Stimulated activated CD8-positive, alpha-beta memory T cell treated with anti-CD3 and anti-CD28 coated beads, Interleukin-15, amount 100 ng/mL, for 48 hours (primary cell): Measurements from ENCODE around the gene ARMH3.

Experiments
- DNase-seq, 2 donors: peaks; one replicate each; pipeline ENCODE4 v3.0.0-alpha.2; 2020; ENCODE audit warnings: low read depth in 2 of 2

Gene ARMH3

DNA sequence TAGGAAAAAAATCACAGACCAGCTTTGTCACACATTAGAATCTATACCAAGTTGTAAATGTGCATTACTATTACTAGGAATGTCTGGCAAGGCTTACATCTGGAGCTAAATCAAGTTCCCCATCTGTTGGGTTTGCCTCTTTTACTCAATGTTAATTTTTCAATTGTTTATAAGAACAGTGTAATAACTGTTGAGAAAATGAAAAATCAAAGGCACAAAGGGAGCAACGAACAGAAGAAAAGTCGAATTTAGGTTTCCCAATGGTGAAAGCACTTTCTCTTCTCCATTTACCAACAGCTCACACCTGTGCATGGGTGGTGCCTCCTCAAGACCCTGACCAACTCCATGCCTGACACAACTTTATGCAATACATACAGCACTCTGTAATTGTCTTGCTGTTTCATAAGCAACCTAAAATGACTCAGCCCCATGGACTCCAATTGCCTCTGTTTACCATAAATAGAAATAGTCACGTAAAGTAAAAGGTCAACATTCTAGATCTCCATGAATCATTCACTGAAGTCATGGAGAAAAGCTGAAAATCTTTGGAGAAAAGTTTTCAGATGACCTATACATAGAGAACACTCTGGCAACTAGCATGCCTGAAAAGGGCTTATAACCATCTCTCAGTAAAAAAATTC lies 116.8 kb downstream of the ARMH3 start:
- DNase-seq: no peak

DNA sequence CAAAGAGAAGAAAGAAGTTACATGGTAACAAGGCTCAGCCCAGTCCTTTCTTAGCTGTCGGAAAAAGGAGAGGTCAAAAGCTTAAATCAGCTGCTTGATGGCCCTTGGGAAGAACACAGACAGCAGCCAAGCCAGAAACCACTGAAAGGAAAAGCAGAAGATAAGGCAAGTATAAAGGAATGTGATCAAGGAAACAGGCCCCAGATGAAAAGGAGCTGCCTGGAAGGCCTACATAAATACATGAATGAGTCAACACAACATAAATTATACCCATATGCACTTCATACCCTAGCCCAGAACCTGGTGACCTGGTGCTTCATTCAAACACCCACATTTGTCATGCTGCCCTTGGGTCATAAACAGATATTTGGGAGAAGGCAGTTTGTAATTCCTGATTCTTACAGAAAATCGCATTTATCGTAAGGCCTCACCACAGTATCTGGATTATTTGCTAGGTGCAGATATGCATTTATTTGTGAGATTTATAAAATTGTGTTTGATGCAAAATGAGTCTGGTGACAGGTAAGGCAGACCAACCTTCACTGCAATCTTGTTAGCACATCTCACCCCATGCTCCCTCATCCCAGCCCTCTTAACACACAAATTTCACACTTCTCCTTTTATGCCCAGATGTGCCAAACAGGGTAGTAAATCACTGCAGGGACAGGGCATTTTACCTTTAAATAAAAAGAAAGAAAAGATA lies 117.5 kb downstream of the ARMH3 start:
- no peak for DNase-seq

DNA sequence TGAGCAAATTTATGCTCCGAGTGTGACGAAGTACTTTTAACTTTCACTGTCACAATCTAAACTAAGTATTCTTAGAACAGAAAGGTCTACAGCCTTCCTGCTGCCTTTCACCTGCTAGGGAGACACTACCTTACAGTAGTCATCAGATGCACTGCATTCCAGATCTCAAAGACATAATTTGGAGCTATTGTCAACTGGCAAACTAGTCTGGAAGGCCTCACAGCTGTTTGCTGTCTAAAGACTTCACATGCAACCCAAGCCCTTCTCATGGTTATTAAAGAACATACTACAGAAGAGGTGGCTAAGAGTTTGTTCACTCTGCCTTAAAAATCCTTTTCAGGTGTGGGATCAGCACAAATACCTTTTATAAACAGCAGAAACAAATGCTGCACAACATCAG lies 120.5 kb downstream of the ARMH3 start:
- no peak for DNase-seq

DNA sequence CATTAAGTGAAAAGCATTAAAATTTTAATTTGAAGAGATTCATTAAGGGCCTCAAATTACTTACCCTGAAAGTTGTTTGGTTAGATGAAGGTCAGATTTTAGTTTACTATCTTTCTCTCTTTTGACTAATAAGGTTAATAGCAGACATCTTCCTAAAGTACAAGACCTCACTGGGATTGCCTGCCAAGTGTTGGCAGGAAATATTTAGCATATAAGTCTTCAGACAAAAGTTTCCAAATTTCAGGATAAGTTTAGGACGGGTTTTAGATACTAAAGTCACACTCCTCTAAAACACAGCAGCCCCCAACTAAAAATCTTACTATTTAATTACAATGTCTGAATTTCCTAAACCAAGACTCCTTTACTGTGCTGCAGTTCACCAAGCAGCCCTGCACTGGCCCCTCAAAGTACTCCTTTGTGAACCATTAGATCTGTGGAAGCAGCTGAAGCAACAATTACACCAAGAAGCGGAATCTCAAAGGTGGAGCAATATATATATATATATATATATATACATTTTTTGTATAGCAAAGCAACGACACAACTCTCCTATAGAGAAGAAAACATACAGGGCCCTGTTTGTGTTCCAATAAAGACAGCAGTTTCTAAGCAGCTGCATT lies 121.2 kb downstream of the ARMH3 start:
- DNase-seq: no peak

DNA sequence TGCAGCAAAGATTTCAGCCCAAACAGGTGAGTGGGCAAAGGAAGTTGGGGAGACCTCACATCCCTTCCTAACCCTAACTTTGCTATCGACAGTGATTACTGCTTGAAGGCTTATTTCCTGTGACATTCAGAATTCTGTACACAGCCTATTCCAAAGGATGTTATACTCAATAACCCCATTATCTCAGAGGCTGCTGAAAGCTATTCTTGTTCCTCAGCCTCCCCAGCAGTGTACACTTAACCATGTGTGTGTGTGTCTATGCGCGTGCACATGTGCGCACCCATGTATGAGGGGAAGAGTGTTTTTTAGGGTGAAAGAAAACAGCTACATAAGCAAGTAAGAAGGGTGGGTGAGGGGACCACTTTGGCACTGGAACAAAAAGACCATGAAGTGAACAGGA lies 122.0 kb downstream of the ARMH3 start:
- no peak for DNase-seq

DNA sequence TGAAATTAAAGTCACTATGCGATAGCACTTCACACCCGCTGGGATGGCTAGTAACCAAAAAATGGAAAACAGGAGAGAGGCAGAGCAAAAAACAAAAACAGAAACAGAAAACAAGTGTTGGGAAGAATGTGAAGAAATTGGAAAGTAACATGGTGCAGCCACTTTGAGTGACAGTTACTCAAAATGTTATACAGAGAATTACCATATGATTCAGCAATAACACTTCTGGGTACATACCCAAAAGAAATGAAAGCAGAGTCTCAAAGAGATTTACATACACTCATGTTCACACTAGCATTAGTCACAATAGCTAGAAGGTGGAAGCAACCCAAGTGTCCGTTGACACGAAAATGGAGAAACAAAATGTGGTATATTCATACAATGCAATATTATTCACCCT lies 123.8 kb downstream of the ARMH3 start:
- no peak for DNase-seq

DNA sequence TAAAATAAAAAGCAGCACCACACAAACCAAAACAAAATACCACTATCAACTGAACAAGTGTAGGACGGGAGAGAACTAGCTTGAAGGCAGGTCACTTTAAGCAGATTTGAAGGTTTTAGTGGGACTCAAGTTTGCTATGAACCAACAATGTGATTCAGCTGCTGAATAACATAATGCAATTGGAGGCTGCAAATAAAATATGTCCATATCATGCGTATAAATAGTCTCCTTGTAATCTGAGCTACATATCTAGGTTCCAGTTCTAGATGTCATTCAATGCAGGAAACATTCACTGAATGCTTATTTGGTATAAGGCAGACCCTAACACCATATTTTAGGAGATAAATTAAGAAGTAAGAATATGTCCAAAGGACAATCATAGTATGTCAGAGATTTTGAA lies 130.9 kb downstream of the ARMH3 start:
- no peak for DNase-seq

DNA sequence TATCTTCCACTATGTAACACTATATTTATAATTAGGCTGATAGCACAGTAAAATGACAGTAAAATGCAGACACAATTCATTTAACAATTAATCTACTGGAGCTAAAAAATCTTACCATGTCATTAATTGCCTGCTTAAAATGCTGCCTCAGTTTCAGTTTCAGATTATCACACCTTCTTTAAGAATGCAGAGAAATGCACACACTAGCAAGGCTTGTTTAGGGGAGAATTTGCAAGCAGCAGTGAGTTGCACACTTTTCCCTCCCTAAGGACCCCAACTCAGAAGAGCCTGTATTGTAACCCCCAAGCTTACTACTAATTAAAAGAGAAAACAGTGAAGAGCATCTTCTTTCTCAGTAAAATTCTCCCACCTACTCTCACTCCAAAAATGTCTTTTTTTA lies 132.7 kb downstream of the ARMH3 start:
- no peak for DNase-seq

DNA sequence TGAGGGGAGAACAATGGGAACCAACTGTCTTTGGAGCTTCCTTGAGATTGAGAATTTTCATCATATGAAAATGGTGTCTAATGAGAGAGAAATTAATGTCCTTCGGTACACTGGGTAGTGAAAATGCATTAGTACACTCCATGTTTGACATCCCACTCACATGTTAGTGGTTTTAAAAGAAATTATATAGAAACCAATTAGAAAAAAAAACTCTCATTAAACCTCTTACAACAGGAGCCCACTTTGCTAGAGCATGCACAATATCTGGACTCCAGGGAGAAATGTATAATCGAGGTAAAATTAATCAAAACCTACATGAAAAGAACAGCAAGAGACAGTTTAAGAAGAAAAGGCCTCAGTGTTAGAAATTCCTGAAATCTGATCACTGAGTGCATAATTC lies 133.1 kb downstream of the ARMH3 start:
- no peak for DNase-seq

DNA sequence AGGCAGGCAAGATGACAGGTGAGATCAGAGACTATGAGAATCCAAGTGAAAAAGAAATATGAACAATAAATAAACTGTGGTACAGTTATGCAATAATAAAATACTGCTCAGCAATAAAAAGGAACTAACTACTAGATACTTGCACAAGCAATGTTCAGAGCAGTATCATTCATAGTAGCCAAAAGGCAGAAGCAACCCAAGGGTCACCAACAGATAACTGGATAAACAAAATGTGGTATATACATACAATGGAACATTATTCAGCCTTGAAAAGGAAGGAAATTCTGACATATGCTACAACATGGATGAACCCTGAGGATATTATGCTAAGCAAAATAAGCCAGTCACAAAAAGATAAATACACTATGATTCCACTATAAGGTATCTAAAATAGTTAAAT lies 135.4 kb downstream of the ARMH3 start:
- no peak for DNase-seq

DNA sequence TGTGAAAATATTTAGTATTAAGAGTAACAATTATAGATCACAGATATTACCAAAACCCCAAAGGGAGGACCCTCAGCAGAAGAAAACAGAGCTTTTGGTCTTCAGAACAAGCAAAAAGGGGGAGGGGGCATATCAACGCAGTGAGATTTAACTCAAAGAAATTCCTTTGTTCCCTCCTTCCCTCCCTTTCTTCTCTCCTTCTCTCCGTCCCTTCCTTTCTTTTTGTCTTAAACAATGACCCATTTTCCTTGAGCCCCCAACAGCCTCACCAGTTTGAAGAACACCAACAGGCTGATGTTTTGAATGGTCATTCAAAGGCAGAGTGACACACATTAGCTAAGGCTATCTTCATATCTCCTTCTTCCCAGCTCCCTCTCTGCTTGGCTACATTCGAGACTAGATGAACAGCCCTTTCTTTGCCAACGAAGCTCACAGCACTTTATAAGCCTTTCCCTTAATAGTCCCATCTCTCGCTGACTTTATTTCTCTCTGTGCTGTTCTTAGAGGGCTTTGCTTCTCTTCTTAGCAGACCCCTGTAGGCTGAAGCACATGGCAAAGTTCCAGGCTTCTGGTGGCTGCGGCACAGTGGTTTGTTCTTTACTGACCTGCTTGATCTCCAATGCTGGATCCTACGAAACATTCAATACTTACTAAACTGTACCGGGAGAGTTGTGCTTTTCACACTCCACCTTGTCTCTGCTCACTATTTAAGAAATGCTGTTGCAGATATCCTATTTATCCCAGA lies 136.8 kb downstream of the ARMH3 start:
- DNase-seq: no peak

DNA sequence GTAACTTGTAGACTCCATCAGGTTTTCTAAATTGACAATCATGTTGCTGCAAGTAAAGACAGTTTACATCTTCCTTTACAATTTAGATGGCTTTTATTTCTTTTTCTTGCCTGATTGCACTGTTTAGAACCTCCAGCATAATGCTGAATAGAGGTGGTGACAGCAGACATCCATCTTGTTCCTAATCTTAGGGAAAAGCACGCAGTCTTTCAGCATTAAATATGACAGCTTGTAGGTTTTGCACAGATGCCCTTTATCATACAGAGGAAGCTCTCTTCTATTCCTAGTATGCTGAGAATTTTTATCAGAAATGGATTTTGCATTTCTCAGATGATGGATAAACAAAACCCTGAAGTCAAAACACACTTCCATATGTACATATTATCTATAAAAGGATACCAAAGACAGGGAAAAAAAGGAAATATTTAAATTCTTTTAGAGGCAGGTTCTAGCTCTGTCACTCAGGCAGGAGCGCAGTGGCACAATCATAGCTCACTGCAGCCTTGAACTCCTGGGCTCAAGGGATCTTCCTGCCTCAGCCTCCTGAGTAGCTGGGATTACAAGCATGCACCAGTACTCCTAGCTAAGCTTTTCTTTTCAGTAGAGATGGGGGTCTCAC lies 143.3 kb downstream of the ARMH3 start:
- DNase-seq: no peak

DNA sequence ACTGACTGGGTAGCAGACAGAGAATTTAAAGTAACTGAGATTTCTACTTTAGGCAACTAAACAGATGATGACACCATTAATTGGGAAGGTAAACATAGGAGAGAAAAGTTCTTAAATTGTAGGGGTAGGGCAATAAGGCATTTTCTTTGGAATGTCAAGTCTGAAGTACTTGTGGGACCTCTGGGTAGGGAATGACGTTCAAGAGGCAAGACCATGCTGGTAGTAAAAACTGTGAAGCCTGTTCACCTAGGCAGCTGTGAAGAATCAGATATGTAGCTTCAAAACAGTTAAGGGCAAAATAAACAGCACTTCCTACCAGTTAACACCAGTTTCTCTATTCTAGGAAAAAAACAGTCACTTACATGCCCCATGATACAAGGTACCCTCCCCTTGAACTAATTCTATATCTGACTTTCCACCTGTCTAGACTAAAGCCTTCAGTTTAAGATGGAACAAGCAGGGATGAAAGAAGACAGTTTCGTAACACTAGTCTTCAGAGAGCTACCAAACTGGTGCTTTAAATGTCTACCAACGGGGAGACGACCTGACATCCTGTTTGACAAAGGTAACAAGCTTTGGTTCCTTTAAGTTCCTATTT lies 149.3 kb downstream of the ARMH3 start:
- DNase-seq: no peak

DNA sequence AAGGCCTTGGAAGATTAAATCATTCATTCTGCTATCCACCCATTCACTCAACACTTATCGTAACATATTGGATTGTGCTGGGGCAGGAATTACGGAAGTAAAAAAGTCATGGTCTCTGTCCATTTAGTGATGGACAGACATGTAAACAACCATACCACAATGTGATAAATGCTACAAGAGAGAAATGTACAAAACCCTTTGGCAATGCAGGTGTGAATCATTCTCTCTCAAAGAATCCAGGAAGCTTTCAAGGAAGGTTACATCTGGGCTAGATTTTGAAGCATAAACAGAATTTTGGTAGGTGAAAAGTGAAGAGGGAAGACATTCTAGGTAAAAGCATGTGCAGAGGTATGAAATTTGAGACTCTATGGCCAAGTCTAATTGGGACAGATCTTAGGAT lies 150.7 kb downstream of the ARMH3 start:
- DNase-seq: no peak

DNA sequence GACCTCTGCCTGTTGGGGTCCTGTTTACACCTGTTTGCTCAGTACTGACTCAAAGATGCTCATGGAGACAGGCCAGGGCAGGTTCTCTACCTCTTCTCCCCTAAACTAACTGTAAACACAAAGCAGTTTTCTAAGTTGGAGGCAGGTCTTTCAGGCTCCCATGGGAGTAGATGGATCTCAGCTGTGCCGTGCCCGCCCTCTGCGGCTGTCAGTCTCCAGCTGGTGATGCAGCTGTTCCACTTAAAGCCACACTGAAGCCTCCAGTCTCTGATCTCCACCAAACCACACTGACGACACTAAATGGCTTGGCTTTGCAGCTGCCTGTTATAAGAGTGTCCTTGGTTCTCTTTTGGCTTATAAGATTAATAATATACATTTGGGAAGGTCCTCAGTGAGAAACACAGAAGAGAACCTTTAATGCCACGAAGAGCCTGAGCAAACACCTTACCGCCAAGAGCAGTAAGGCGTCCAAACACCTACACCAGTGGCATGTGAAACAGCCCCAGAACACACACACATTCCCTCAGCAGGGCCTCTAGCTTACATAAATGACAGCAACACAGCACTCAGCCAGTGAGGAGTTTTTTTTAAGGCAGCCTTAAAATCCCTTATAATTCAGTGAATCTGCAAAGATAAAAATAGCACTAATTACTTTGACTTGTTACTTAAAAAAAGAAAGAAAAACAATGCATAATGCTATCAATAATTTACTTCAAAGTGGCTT lies 152.0 kb downstream of the ARMH3 start:
- no peak for DNase-seq

DNA sequence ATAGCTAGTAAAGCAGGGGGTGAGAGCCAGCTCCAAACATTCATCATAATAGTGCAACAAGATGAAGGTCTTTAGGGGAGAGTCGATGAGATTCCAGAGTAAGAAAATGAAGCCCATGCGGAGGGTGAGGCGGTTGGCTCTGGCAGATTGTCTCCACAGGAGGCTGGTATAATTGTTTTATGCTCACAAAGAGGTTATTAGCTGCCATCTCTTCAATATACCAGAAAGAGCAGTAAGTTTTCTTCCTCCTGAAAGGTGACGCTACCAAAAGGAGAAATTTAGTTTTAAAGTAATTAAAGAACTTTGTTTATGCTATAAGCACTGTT lies 153.2 kb downstream of the ARMH3 start:
- no peak for DNase-seq

DNA sequence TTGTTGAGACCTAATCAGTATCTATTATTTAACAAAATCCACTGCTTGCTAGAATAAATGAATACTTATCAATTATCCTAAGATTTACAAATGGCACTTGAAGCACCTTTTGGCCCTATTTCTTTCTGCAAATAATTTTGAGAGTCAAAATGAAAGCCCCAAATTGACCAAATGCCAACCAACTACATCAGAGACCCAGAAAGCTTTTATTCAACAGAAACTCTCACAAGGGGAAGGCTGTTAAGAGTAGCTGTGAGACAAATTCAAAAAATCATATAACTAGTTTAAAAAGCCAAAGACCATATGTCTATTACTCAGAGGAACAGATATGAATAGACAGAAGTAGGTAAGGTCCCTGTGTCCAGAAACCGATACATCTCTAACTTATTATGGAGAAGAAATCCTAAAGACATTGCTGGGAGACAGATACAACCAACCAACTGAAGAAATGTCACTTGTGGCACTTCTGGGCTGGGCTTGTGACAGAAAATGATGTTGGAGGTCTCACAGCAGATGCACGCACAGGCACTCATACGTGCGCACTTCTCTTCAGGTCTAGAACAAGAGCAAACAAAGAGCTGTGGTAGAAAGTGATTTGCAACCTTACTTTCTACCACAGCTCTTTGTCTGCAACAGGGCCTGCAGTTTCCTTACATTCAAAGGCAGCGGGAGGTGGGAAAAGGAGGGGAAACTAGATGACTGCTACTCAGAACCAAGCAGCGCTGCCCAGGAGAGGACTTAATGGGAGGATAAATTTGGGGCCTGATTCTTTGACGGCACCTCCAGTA lies 153.7 kb downstream of the ARMH3 start:
- no peak for DNase-seq

DNA sequence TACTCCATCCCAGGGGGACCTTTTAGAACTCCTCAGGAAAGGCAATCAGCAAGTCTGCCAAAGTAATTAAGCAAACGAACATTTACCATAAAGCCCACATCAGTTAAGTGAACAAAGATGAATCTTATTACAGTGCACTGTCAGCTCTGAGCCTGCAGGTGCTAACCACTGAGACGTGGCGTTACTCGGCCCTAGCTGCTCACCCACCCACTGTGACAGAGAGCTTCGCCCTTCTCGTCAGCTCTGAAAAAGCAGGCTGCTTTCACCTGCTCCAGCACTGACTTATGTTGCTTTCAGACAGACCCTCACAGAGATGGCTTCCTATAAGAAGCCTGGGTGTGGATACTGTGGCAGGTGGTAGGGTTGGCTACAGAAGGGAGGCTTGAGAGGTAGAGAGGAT lies 154.6 kb downstream of the ARMH3 start:
- no peak for DNase-seq

DNA sequence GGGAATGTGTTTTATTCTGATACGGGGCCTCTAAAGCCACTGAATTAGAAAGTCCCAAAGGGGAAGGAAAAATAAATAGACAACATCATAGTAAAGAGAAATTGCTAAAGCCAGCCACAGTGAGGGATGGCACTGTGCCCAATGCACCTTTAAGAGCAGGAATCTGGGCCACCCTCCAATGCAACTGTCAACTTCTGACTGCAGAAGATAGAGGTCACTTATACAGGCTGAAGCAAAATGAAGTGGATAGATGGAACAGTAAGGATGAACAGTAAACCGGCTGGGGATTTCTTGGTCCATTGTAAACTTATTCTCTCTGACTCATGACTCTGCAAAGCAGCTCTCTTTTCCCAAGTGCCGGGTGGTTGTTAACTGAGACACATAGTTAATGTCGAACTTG lies 158.3 kb downstream of the ARMH3 start:
- DNase-seq: no peak

DNA sequence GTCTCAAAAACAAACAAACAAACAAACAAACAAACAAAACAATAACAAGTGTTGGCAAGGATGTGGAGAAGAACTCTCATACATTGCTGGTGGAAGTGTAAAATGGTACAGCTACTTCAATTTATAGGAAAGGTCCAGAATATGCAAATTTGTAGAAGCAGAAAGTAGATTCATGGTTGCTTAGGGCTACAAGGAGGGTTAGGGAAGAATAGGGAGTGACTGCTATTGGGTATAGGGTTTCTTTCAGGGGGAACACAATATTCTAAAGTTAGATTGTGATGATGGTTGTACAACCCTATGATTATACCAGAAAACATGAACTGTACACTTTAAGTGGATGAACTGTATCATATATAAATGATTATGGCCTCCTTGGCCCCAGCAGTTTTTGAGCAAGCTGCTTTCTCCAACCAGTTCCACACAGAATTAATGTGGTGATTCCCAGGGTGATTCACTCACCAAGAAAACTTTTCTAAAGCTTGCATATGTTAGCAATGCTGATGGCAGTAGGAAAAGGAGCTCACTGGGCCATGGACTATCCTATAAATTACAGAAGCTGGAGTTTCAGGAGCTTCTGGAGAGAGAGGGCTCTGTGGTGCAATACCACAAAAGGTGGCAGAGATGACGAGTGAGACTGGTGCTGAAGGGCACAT lies 159.6 kb downstream of the ARMH3 start:
- DNase-seq: no peak
